DMS153 treated with DMSO at 0.1 percent for 48 hours (cell line): ENCODE measurements around the gene PLEKHH2.

Experiments used
- DNase-seq: peaks from one replicate; lab custom pipeline; 2025; ENCODE audit not compliant: unreplicated experiment; lab: John Stamatoyannopoulos, UW

The PLEKHH2 gene

DNA sequence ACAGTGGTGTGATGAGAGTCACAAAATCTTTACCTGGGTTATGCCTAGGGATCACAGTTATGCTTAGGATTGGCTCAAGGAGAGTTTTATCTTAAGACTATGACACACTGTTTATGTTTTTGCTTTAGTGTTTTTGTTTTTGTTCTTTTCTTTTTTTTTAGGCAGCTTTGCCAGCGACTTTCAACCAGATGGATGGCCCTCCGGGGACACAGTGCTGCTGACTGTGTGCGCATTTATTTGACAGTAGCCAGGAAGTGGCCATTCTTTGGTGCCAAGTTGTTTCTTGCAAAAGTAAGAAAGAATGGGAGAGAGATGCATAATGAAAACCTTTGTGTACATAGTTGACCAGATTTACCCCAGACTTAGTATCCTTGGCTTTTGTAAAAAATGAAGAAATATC, 121.7 kb downstream of the PLEKHH2 start:
- no peak for DNase-seq

DNA sequence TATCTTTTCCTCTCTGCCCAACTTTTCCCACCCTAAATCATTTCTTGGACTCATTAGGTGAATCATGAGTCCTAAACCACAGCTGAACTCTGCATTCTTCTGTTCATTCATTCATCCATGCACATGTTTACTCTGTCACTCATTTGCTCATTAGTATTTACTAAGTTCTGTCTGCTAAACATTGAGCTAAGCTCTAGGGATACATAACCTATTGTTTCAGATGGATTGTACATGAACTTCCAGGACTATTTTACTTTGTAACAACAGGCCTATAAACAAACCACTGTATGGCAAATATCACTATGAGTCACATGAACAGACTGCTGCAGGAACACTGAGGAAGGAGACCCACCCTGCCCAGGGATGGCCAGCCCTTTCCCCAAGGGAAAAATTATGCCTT, 122.1 kb downstream of the PLEKHH2 start:
- no peak for DNase-seq

DNA sequence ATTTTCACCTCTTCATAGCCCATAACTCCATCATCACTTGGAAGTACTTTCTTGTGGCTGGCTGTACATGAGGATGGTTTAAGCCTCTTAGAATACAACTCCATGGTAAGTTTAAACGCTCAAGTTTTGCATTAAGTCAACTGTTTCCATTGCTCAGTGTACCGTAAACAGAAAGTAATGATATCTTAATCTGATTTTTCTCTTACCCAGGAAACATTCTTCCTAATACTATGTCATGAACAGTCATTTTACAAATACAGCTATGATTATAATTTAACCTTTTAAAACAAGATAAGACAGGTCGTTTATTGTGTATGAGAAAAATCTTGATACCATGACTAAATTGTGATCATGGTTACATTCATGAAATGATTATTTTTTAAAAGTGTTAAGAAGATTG, 125.2 kb downstream of the PLEKHH2 start:
- no peak for DNase-seq

DNA sequence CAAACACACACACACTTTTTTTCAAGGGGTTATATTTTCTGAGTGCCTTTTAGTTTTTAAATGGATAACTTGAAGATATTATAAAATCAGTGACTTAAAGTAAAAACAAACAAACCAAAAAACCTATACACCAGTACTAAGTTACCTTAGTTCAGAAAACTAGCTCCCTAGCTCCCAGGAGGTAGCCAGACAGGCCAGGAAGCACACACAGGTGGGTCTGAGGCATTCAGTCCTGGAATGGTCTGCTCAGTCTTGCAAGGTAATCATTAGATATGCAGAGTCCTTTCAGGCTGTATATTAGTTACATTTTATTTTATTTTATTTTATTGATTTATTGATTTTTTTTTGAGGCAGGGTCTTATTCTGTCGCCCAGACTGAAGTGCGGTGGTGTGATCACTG, 126.0 kb downstream of the PLEKHH2 start:
- DNase-seq = no peak

DNA sequence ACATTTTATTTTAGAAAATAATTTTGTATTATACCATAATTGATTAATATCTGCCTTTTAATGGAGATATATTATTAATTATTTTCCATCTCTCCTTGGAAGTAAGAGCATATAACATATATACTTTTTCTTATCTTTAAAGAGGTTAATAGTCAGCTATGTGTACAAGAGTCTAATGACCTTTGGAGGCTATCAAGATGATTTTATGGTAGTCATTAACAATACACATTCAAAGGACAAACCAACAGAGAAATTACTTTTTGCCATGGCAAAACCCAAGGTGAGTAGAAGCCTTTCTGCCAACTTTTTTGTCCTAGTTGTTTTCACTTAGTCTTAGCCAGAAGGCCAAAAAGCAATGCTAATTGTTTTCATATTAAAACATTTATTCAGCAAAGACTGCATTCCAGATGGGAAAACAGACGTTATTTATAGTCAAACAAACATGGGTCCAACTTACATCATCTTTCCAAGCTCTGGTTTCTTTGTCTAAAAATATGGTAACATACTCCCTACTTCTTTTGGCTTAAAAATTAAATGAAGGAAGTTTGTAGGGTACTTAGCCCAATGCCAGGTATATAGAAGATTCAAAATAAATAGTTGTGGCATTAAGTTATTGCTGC, 127.1 kb downstream of the PLEKHH2 start:
- DNase-seq = no peak

- no peak for DNase-seq
These were observed 128.9 kb downstream of the PLEKHH2 start for GRCh38 chr2:43766006-43766405.

DNA sequence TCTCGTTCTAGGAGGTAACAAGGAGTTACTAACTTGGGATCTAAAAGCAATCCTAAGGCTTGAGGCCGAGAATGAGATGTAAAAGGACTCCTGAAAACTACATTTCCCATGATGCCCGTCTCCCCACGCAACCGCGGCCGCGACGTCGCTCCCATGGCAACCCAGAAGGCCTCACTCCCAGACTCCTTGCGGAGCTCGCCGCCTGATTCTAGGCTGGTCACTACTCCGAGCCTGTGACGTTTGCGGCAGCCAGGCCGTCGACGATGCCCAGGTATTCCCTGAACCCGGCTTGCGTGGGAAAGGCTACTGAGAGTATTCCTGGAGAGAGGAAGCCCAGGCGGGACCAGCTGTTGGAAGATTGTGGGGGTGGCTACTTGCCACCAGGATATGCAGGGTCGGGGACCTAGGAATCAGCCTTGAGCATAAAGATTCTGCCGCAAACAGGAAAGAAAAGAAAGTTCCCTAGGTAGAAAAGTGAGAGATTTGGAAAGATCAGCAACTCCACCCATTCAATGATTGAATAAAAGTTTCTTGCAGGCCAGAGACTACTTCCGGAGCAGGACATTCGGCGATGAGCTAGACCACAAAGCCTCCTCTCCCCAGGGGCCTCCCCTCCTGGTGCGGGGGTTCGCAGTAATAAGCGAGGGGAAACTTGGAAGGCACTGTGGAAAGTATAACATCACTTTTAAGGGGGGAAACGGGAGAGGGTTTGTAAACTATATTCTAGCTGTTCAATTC, 137.0 kb downstream of the PLEKHH2 start, which contains the start of gene DYNC2LI1:
Gene DYNC2LI1, plus strand, starts transcription at position 164 of the 738 bp plus-strand sequence. Its CDS starts 100 bp downstream, at position 264.
- DNase-seq = peak; percentile 76

DNA sequence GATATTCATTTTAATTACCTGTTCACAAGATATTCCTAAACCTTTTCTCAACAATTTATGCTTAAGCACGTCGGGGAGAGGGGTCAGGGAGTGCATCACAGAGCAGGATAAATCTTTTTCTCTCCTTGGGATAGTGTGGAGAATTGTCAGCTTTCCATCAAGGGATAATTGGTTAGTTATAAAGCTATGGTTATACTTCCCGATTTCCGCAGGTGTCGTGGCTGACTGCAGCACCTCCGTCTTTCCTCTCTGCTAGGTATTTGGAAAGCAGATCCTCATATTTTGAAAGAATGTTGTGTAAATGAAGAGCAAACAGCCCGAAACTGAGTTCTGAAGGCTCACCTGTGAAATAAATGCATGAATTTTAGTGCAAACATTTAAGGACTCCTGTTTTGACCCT, 137.6 kb downstream of the PLEKHH2 start:
- DNase-seq = no peak

GRCh38 chr2:43776324-43776723, 139.3 kb downstream of the PLEKHH2 start:
- DNase-seq = no peak

GRCh38 chr2:43777306-43777926, 140.4 kb downstream of the PLEKHH2 start:
- no peak for DNase-seq

DNA sequence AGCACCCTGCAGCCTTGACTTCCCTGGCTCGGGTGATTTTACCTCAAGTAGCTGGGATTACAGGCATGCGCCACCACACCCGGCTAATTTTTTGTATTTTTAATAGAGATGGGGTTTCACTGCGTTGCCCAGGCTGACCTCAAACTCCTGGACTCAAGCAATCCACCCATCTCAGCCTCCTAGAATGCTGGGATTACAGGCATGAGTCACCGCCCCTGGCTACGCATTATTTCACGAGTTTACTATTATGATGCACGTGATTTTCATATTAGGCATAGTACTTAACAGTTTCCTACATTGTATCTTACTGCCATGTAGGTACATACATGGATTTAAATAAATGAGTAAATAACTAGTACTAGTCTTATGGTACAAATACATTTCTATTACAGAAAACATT, 141.2 kb downstream of the PLEKHH2 start:
- no peak for DNase-seq

DNA sequence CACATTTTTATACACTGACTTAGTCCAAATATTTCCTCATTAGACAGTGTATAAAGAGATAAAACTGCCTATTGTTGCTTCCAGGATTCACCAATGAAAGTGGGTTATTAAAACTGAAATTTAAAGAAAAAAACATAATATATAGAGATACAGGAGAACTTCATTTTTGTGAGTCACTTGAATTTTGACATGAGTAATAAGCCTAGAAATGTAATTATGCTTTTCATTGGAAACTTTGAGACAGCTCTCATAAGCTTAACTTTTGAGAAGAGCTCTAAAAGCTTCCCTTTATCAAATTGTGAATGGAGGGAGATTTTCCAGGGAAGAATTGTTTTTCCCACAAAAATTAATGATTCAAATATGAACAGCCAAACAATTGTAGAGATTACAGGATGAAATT, 150.8 kb downstream of the PLEKHH2 start:
- no peak for DNase-seq

DNA sequence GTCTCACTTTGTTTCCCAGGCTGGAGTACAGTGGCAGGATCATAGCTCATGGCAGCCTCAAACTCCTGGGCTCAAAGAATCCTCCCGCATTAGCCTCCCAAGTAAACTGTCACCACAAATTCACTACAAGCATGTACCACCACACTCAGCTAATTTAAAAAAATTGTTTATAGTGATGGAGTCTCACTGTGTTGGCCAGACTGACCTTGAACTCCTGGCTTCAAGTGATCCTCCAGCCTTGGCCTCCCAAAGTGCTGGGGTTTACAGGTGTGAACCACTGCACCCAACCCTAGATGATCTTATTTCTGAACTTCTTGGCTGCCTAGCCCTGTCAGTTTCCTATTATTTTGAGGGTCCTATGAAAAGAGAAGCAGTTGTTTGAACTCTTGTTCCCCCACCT, 151.6 kb downstream of the PLEKHH2 start:
- no peak for DNase-seq

DNA sequence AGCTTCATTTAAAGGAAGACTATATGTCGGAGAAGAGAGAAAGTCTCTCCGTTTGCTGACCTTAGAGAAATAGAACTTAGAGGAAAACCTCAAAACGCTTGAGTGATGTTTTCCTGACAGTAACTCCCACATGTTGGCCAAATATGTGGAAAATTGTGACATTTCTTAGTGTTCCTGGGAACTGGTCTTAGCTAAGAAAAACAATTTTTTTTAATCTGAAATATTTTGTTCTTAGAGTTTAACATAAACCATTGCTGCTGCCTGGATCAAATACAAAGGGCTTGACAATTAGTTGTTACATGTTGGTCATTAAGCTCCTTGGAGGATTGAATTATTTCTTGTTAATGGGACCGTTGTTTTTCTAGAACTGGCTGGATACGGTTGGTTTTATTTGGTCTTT, 153.1 kb downstream of the PLEKHH2 start:
- no peak for DNase-seq

DNA sequence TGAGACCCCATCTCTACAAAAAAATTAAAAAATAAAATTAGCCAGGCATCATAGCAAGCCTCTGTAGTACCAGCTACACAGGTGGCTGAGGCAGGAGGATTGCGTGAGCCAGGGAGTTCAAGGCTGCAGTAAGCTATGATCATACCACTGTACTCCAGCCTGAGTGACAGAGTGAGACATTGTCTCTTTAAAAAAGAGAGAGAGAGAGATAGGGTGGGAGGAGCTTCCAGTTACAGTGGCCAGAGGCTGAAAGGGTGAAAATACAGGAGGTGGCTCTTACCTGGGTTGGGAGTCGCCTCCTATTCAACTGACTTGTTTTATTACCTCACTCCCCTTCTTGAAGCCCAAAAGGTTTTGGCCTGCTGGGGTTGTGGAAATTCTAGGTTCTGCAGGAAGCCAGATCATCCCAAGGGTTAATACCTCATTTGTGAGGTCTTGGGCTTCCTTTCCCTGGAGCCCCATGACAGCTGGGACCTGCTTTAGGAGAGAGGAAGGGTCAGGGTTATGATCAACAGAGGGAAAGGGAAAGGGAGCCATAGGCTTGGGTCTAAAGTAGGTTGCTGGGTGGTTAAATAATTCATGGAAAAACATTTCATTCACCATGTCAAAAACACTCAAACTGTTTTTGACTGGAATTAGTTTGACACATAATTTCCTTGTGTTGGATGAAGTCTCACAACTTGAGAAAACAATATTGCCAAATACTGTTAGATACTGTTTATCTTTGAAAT, 154.1 kb downstream of the PLEKHH2 start:
- no peak for DNase-seq

DNA sequence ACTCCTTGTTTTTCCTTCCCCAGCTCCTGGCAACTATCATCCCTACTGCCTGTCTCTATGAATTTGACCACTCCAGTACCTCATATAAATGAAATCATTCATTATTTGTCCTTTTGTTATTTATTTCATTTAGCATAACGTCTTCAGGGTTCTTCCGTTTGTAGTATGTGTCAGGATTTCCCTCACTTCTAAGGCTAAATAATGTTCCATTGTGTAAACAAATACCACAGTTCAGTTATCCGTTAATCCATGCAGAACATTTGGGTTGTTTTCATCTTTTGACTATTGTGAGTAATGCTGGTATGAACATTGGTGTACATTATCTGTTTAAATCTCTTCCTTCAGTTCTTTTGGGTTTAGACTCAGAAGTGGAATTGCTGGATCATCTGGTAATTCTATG, 155.6 kb downstream of the PLEKHH2 start:
- DNase-seq = no peak

DNA sequence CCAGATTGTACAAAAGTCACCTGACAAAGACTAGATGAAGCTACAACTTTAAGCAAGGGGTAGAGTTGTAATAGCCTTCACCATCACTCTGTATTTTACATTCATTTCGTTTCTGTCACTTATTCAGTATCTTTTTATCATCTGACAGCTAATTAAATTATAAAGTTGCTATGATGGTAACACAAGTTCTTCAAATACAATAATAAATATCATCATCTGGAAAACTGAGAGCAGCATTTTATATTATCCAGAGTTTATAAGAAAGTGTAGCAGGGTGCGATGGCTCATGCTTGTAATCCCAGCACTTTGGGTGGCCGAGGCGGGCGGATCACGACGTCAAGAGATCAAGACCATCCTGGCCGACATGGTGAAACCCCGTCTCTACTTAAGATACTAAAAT, 157.9 kb downstream of the PLEKHH2 start:
- DNase-seq = no peak

- DNase-seq = no peak
These were observed 159.1 kb downstream of the PLEKHH2 start for GRCh38 chr2:43796206-43796605.

- DNase-seq = no peak
These were observed 161.2 kb downstream of the PLEKHH2 start for GRCh38 chr2:43798300-43798699.

DNA sequence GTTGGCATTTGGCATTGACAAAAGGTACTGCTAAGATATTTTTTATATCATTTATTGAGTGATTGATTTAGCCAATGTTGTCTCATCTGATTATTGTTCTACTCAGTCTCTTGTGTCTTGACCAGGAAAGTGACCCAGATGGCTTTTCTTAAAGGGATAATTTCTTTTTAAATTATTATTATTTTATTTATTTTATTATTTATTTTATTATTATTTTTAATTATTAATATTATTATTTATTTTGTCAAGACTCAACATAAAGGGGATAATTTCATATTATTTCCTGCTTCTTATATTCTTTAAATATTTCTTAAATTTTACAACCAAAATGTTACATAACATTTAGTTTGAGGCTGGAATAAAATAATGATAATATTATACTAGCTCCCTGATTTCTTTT, 163.8 kb downstream of the PLEKHH2 start:
- DNase-seq = no peak

DNA sequence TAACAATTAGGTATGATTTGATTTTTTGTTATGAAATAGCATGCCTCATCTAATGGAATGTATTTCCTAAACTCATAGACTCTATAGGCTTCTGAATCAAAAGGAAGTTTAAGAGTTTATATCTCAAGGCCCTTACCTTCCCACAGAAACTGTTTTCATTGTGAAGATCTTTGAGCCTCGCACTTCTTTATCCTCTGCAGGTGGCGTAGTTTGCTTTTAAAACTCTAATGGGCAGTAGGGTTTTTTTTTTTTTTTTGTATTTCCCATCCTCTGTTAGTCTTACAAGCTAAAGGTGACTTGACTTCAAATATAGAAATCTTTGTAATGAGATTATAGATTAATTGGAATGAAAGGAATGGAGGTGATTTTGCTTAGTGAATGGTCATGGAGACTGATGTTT, 165.1 kb downstream of the PLEKHH2 start:
- no peak for DNase-seq

GRCh38 chr2:43803113-43803512, 166.1 kb downstream of the PLEKHH2 start:
- no peak for DNase-seq
